HCT116 (cell line): ENCODE results near the gene SH3PXD2A. TPM values are rescaled to one million over a fixed set of nuclear protein-coding genes. Genes with fewer than 3 reads are reported as not detected.

Experiments
- ATAC-seq: fragments of 200-7000 bp; cut with Tn5 transposase; 2 replicates; pipeline ENCODE4 v1.9.1; 2020; ENCODE audit warnings: mild to moderate bottlenecking, moderate library complexity
- BruUV-seq: library from RNA; stranded (reverse); fragments of 400-500 nt; replicated peaks from 2 replicates; lab custom pipeline; 2021; lab: Mats Ljungman, UMichigan
- CTCF ChIA-PET: fragments of 300-600 bp; sonication (Branson Sonifier 250); formaldehyde crosslinking; loops from one replicate; lab custom pipeline; 2021; ENCODE audit warnings: antibody characterized with exemption; lab: Charles Lee
- POLR2A ChIA-PET: fragments of 300-600, 350-600 bp; sonication (Branson Sonifier 250); formaldehyde crosslinking; loops from one replicate; lab custom pipeline; 2021; ENCODE audit warnings: antibody characterized with exemption; lab: Charles Lee
- RAD21 ChIA-PET, 2 experiments: fragments of 300-600 bp; sonication (Branson Sonifier 250); formaldehyde crosslinking; loops; one replicate each; lab custom pipeline; 2023; ENCODE audit warnings: low total read pairs in 2 of 2; ENCODE audit not compliant: uncharacterized antibody in 2 of 2, unreplicated experiment in 2 of 2, low non-redundant PET in 1 of 2; lab: Charles Lee
- DNase-seq: peaks from one replicate; pipeline ENCODE4 v3.0.0-alpha.2; 2010; ENCODE audit warnings: low read depth, low spot score
- H2AFZ ChIP-seq: fragments of 200-600 bp; shearing (Covaris generic), sonication (generic); 2 replicates; pipeline ENCODE4 v1.6.1; 2017; ENCODE audit warnings: low read depth, mixed run types, mixed read lengths, antibody characterized with exemption, low read length; ENCODE audit not compliant: poor library complexity, severe bottlenecking
- H3K27ac ChIP-seq: 2 replicates; pipeline ENCODE4 v1.5.1; 2012; ENCODE audit warnings: low read depth, low read length
- H3K27me3 ChIP-seq: fragments of 200-600 bp; sonication (generic); 2 replicates; pipeline ENCODE4 v1.6.1; 2016; ENCODE audit warnings: mixed run types, low read length, mixed read lengths; ENCODE audit not compliant: insufficient read depth
- H3K36me3 ChIP-seq, 2 experiments: fragments of 200-500 bp in 1 of 2; fragments of 200-600 bp in 1 of 2; sonication (Bioruptor generic) in 1 of 2; sonication (generic) in 1 of 2; 2 replicates each; pipeline versions ENCODE4 v1.5.1 to v1.6.1; 2014 to 2016; ENCODE audit warnings: low read length in 2 of 2, inconsistent platforms in 1 of 2, mixed read lengths in 1 of 2, mixed run types in 1 of 2; ENCODE audit not compliant: insufficient read depth in 2 of 2, control insufficient read depth in 1 of 2
- H3K4me1 ChIP-seq, 2 experiments: fragments of 200-600 bp in 1 of 2; sonication (generic) in 1 of 2; 2 replicates each; pipeline versions ENCODE4 v1.5.1 to v1.6.1; 2012 to 2017; ENCODE audit warnings: low read length in 2 of 2, inconsistent platforms in 1 of 2, mild to moderate bottlenecking in 1 of 2, mixed read lengths in 1 of 2, mixed run types in 1 of 2, moderate library complexity in 1 of 2; ENCODE audit not compliant: insufficient read depth in 2 of 2, control insufficient read depth in 1 of 2
- H3K4me2 ChIP-seq: fragments of 200-600 bp; sonication (generic); 2 replicates; pipeline ENCODE4 v1.6.1; 2017; ENCODE audit warnings: mixed run types, low read length, mixed read lengths
- H3K4me3 ChIP-seq, 2 experiments: fragments of 200-600 bp in 1 of 2; sonication (generic) in 1 of 2; replicated peaks in 1 of 2; 2 replicates each; pipeline ENCODE4 v1.5.1; 2011 to 2016; ENCODE audit warnings: low read length in 2 of 2, control low read depth in 1 of 2, low read depth in 1 of 2, mild to moderate bottlenecking in 1 of 2, mixed read lengths in 1 of 2, mixed run types in 1 of 2
- H3K79me2 ChIP-seq: fragments of 200-600 bp; sonication (generic); 2 replicates; pipeline ENCODE4 v1.6.1; 2017; ENCODE audit warnings: mild to moderate bottlenecking, mixed run types, low read length, moderate library complexity, mixed read lengths; ENCODE audit not compliant: insufficient read depth
- H3K9ac ChIP-seq: fragments of 200-600 bp; sonication (generic); 2 replicates; pipeline ENCODE4 v1.6.1; 2016; ENCODE audit warnings: low read length, mixed read lengths
- H3K9me2 ChIP-seq: fragments of 200-600 bp; sonication (generic), shearing (Covaris generic); 2 replicates; pipeline ENCODE4 v1.6.1; 2017; ENCODE audit warnings: mixed run types, mild to moderate bottlenecking, moderate library complexity; ENCODE audit not compliant: insufficient read depth
- H3K9me3 ChIP-seq, 2 experiments: fragments of 200-500 bp in 1 of 2; fragments of 200-600 bp in 1 of 2; sonication (Bioruptor generic) in 1 of 2; sonication (generic) in 1 of 2; 2 replicates each; pipeline ENCODE4 v1.6.1; 2014 to 2017; ENCODE audit warnings: low read length in 2 of 2, mixed read lengths in 2 of 2, inconsistent platforms in 1 of 2, low read depth in 1 of 2, mild to moderate bottlenecking in 1 of 2, mixed run types in 1 of 2, moderate library complexity in 1 of 2; ENCODE audit not compliant: control insufficient read depth in 1 of 2, insufficient read depth in 1 of 2
- H4K20me1 ChIP-seq: fragments of 200-600 bp; sonication (generic), shearing (Covaris generic); 2 replicates; pipeline ENCODE4 v1.6.1; 2017; ENCODE audit warnings: mixed run types, mild to moderate bottlenecking, moderate library complexity; ENCODE audit not compliant: insufficient read depth
- CEBPB ChIP-seq: IDR thresholded peaks from 2 replicates; pipeline ENCODE4 v1.6.1; 2012; ENCODE audit warnings: low read depth
- POLR2AphosphoS5 ChIP-seq: IDR thresholded peaks from 2 replicates; pipeline ENCODE4 v1.6.1; 2011; ENCODE audit warnings: mild to moderate bottlenecking, low read depth, low read length, moderate library complexity
- REST ChIP-seq: IDR thresholded peaks from 2 replicates; pipeline ENCODE4 v1.6.1; 2012; ENCODE audit warnings: low read depth
- SP1 ChIP-seq: IDR thresholded peaks from 2 replicates; pipeline ENCODE4 v1.6.1; 2012; ENCODE audit warnings: low read depth
- intact Hi-C: fragments of 100-400 bp; cut with micrococcal nuclease; formaldehyde crosslinking; loops from 2 replicates; pipeline ENCODE4 v1.10.0; 2022
- total RNA-seq: library from RNA; stranded (reverse); gene quantifications from one replicate; pipeline ENCODE4 v1.2.1, GENCODE V29; 2021; ENCODE audit not compliant: unreplicated experiment

SH3PXD2A gene
- total RNA-seq, 1 experiment from 2014 or later = 8.7 TPM

GRCh38 chr10:103708627-103709288 lies 146.6 kb downstream of the SH3PXD2A start:
- no TSS peak for BruUV-seq
- CTCF ChIA-PET = interaction anchor here (0.7 to 2.3 kb wide), 5 partner anchors 10 to 180 kb away, joined by 3 to 6 read pairs (median 3); no protein-coding TSS in a partner anchor
- DNase-seq (no peak), ATAC-seq (no peak)
- H3K36me3 ChIP-seq = no peaks in the 10 kb centered on the region
- intact Hi-C loops = no loop called here
- POLR2A ChIA-PET = no interaction called here
- no peak for TF ChIP-seq CEBPB
- TF ChIP-seq SP1 = no peak
- no peak for TF ChIP-seq POLR2AphosphoS5
- TF ChIP-seq, all 23 proteins: peak for 0
- H2AFZ ChIP-seq = no peak overlapping the region
- peaks cover 19 to 32% of the 10 kb centered on the region in 2 experiments; a peak in 3 of 4 replicates for H3K4me1 ChIP-seq
- H3K9me2 ChIP-seq = no peaks in the 10 kb centered on the region
- no peaks in the 10 kb centered on the region for H3K27me3 ChIP-seq
- no peak overlapping the region for H3K27ac ChIP-seq
- no peak overlapping the region for H3K9ac ChIP-seq
- RAD21 ChIA-PET = no interaction called here
- no peak overlapping the region for H3K4me3 ChIP-seq
- H4K20me1 ChIP-seq = no peaks in the 10 kb centered on the region
- peak overlapping the region; percentile 58 for H3K4me2 ChIP-seq
- H3K79me2 ChIP-seq = no peaks in the 10 kb centered on the region
- no peaks in the 10 kb centered on the region for H3K9me3 ChIP-seq

GRCh38 chr10:103707956-103708626 lies 147.3 kb downstream of the SH3PXD2A start:
- Histone ChIP-seq H3K79me2 (no peaks in the 10 kb centered on the region), H3K9me3 (no peaks in the 10 kb centered on the region), H3K27me3 (no peaks in the 10 kb centered on the region), H3K9me2 (no peaks in the 10 kb centered on the region), H3K4me2 (peak overlapping the region; percentile 17; the same call in 1 of the 2 replicates), H3K4me3 (no peak overlapping the region), H2AFZ (no peak overlapping the region), H4K20me1 (no peaks in the 10 kb centered on the region), H3K27ac (no peak overlapping the region), H3K9ac (no peak overlapping the region), H3K36me3 (no peaks in the 10 kb centered on the region), H3K4me1 (peaks cover 19 to 32% of the 10 kb centered on the region in 2 experiments; a peak in 3 of 4 replicates)
- CTCF ChIA-PET = interaction anchor here (1.1 to 2.3 kb wide), 5 partner anchors 9 to 180 kb away, joined by 3 to 6 read pairs (median 3); no protein-coding TSS in a partner anchor
- no TSS peak for BruUV-seq
- DNase-seq (no peak), ATAC-seq (no peak)
- intact Hi-C loops = no loop called here
- POLR2A ChIA-PET = no interaction called here
- no peak for TF ChIP-seq REST
- RAD21 ChIA-PET = no interaction called here
